NB4 (cell line): ENCODE results near the gene DIO3.

Experiments
- DNase-seq: peaks from one replicate; pipeline ENCODE4 v3.0.0; 2010; ENCODE audit warnings: low read depth
- H3K4me3 ChIP-seq: one replicate; pipeline ENCODE4 v1.5.1; 2011; ENCODE audit warnings: mild to moderate bottlenecking, low read depth, low read length, moderate library complexity
- MYC ChIP-seq: IDR thresholded peaks from 2 replicates; pipeline ENCODE4 v1.6.1; 2011; ENCODE audit warnings: low read depth, low read length
- POLR2A ChIP-seq: IDR thresholded peaks from 2 replicates; pipeline ENCODE4 v1.6.1; 2011; ENCODE audit warnings: mild to moderate bottlenecking; ENCODE audit not compliant: insufficient read length; ENCODE audit errors: extremely low read depth
- TF ChIP-seq, protein P1 (sequence below): IDR thresholded peaks from one replicate; pipeline ENCODE4 v1.5.1; 2012; ENCODE audit warnings: low read depth, low read length
- TF ChIP-seq, protein P2 (sequence below): IDR thresholded peaks from 2 replicates; pipeline ENCODE4 v1.6.1; 2011; ENCODE audit warnings: low read depth, low read length

Gene DIO3

DNA sequence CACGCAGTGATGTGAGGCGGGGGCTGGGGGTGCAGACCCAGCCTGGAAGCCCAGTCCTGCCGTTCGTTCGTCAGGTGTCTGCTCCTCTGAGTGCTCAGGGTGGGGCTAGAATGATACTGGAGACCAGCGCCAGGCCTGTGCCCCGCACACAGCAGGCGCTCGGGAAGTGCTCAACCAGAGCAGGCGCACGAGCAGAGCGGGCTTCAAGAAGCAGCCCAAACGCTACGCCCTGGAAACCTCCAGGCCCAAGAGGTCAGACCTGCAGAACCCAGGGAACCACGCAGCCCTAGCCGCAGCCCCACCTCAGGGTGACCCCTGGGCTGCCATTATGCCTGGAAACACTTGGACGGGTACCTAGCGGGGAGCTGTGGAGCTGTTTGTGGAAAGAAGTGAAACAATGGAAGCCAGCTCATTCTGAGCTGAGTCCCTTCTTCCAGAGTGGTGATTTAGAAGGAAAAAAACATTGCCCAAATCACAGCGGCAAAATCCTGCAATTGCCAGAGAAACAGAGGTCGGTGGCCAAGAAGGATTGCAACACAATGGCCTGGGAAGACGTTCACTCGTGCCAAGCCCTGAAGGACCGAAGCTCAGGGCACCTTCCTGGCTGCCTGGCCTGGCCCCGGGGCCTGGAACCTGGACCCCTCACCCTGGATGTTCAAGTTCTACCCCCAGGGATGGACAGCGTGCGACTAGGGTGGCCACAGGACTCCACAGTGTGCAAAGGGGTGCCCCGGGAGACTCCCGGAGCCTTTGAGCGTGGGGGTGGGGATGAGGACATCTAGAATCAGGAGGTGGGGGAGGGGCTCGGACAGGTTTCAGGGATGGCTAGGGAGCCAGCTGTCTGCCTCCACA, 40.4 kb upstream of the DIO3 start:
- DNase-seq: no peak
- TF ChIP-seq POLR2A: no peak
- H3K4me3 ChIP-seq: no peak overlapping the region

DNA sequence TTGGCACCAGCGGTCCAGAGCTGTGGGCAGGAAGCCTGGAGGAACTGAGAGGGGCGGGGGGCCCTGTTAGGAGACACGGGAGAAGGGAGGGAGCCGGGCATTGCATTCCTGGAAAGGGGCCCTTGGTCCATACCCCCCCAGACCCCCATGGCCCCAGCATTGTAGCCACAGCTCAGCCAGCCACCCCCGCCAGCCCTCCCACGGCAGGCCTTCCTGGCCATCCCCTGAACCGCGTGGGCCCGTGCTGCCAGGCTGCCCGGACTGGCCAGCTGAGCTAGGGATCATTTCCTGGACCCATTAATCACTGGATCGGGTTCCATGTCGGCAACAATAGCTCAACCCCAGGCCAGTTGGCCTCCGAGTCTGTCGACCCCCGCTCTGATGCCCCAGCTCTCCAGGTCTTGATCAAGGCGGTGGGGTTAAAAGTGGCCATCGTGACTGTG, 39.8 kb upstream of the DIO3 start:
- no peak for DNase-seq
- H3K4me3 ChIP-seq: no peak overlapping the region
- TF ChIP-seq MYC (no peak), POLR2A (no peak)
- TF ChIP-seq, protein P1, sequence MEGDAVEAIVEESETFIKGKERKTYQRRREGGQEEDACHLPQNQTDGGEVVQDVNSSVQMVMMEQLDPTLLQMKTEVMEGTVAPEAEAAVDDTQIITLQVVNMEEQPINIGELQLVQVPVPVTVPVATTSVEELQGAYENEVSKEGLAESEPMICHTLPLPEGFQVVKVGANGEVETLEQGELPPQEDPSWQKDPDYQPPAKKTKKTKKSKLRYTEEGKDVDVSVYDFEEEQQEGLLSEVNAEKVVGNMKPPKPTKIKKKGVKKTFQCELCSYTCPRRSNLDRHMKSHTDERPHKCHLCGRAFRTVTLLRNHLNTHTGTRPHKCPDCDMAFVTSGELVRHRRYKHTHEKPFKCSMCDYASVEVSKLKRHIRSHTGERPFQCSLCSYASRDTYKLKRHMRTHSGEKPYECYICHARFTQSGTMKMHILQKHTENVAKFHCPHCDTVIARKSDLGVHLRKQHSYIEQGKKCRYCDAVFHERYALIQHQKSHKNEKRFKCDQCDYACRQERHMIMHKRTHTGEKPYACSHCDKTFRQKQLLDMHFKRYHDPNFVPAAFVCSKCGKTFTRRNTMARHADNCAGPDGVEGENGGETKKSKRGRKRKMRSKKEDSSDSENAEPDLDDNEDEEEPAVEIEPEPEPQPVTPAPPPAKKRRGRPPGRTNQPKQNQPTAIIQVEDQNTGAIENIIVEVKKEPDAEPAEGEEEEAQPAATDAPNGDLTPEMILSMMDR: no peak
- TF ChIP-seq, protein P2, sequence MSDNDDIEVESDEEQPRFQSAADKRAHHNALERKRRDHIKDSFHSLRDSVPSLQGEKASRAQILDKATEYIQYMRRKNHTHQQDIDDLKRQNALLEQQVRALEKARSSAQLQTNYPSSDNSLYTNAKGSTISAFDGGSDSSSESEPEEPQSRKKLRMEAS: no peak

DNA sequence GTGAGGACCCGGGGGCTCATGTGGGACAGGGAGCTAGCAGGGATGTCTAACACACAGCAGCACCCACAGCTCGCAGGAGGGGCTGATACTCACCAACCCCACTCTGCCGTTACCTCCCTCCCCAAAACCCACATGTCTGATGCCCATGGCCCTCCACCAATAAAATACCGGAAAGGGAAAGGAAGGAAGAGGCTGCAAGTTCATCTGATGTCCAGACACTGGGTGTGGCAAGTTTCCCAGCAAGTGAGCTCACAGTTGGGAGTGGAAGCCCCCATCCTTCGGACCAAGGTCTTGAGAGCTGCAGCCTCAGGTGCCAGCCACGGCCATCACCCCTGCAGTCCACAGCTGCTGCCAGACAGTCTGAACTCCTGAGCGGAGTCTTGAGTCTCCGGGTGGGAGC, 39.3 kb upstream of the DIO3 start:
- DNase-seq: no peak
- no peak overlapping the region for H3K4me3 ChIP-seq
- TF ChIP-seq MYC (no peak), POLR2A (no peak)
- TF ChIP-seq, protein P2: no peak
- TF ChIP-seq, protein P1: no peak

DNA sequence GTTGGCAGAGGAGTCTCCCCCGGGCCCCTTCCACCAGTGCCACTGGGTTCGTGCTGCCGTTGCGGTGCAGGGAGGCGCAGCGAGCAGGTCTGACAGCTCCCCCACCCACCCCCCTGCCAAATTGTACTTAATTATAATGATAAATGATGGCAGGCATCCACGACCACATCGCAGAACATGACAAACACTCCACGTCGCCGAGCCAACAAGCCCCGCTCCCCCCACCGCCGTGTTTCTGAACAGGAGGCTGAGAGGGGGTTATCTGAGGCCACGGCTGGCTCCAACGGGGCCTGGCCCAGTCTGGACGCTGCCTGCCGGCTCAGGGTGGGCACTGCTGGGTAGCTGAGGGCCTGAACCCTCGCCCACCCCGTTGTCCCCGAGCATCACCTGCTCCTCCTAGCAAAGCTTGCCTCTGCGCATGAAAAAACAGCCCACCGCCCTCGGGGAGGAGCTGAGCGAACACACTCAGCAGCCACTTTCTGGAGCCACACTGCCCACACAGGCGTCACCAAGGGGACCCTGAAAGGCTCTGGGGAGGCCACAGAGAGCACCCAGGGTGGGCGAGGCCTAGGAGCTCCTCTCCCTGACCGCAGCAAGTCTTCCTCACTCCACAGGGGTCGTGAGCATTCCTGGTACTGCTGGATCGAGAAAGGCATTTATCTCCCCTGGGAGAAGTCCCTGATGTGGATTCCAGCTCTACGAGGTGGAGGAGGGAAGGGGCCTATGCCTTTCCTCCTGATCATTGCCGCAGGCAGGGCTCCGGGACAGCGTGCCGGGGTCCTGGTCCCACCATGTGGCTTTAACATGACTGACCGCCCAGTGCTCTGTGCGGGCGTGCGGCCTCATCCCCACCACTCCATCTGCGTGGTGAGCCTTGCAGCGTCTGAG, 35.4 kb upstream of the DIO3 start:
- TF ChIP-seq, protein P1: no peak
- TF ChIP-seq, protein P2: no peak
- TF ChIP-seq POLR2A: no peak
- no peak for TF ChIP-seq MYC
- no peak for DNase-seq
- no peak overlapping the region for H3K4me3 ChIP-seq

DNA sequence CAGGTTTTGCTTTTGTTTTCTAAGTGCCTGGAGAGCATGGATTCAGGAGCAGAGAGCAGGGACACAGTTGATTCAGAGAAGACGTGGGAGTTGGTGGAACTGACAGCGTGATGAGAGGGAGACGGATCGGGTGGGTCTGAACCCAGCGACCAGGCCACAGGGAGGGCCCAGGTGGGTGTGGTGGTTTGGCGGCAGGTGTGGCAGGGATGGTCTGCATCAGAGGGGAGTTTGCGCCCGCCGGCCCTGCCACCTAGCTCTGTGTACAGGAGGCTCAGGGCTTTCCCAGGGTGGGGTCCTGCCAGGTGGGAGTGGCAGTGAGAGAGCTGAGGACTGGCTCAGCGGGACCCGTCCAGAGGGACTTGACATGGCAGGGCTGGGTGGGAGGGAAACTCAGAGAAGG, 33.3 kb upstream of the DIO3 start:
- DNase-seq: no peak
- TF ChIP-seq, protein P2: no peak
- TF ChIP-seq MYC (no peak), POLR2A (no peak)
- TF ChIP-seq, protein P1: no peak

DNA sequence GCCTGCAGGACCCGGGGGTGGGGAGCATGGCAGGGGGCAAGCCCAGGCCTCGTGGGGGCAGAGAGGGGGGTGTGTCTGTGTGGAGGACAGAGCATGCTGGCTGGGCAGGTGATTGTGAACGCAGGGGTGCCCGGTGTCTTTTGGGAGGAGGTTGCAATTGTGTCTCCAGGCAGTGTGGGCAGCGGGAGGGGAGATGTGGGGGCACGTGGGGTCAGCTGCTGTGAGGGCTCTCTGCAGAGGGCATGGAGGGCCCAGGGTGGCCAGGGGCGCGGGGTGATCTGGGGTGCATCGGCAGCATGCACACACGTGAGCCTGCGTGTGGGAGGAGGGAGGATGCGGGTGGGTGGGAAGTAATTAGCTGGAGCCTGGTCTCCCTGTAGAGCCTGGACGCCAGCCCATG, 32.2 kb upstream of the DIO3 start:
- TF ChIP-seq MYC (no peak), POLR2A (no peak)
- TF ChIP-seq, protein P2: no peak
- TF ChIP-seq, protein P1: no peak
- no peak overlapping the region for H3K4me3 ChIP-seq
- no peak for DNase-seq

More for the DNA sequence above, 33.3 kb upstream of the DIO3 start:
- no peak overlapping the region for H3K4me3 ChIP-seq
